Thyroid gland (tissue), 4 donors: ENCODE results near the gene SDR42E2. TPM values are rescaled to one million over a fixed set of nuclear protein-coding genes. Genes with fewer than 3 reads are reported as not detected.

ENCODE experiments used
- DNase-seq, 2 donors: peaks; one replicate each; pipeline ENCODE4 v3.0.0-alpha.2; 2019
- H3K27ac ChIP-seq, 3 donors: fragments of 200-600 bp; sonication (generic); 1 replicate in 2 of 3; 2 replicates in 1 of 3; pipeline ENCODE4 v1.5.1; 2016 to 2019; ENCODE audit warnings: mild to moderate bottlenecking in 1 of 3, moderate library complexity in 1 of 3
- H3K27me3 ChIP-seq: fragments of 200-600 bp; sonication (generic); one replicate; pipeline ENCODE4 v1.5.1; 2019
- H3K36me3 ChIP-seq, 2 donors: fragments of 200-600 bp; sonication (generic); one replicate each; pipeline ENCODE4 v1.5.1; 2016 to 2019
- H3K4me1 ChIP-seq, 2 donors: fragments of 200-600 bp; sonication (generic); one replicate each; pipeline ENCODE4 v1.5.1; 2017 to 2019
- H3K4me3 ChIP-seq, 3 donors: fragments of 200-600 bp; sonication (generic); replicated peaks in 1 of 3; 1 replicate in 2 of 3; 2 replicates in 1 of 3; pipeline ENCODE4 v1.5.1; 2016; ENCODE audit warnings: mild to moderate bottlenecking in 1 of 3
- H3K9me3 ChIP-seq: fragments of 200-600 bp; sonication (generic); one replicate; pipeline ENCODE4 v1.5.1; 2017
- POLR2A ChIP-seq, 2 donors: fragments of 450-650 bp; IDR thresholded peaks; one replicate each; pipeline ENCODE4 v1.6.1; 2017; ENCODE audit warnings: antibody characterized with exemption in 2 of 2, mild to moderate bottlenecking in 2 of 2, moderate library complexity in 1 of 2
- WGBS, 2 donors: methylation state at CpG; one replicate each; pipeline ENCODE4 v1.1.5; 2017; 5-methylcytosine and 5-hydroxymethylcytosine counted together
- intact Hi-C: fragments of 100-400 bp; cut with DNase I; formaldehyde crosslinking; loops from one replicate; pipeline ENCODE4 v1.15.1; 2023
- total RNA-seq, 4 donors: library from RNA; depleted of rRNA; stranded (reverse); fragments of >200 nt; gene quantifications; one replicate each; pipeline ENCODE4 v1.2.3, GENCODE V29; 2016
- TF ChIP-seq, protein P1 (sequence below), 6 experiments: fragments of 200-600 bp in 3 of 6; fragments of 450-650 bp in 3 of 6; sonication (generic) in 3 of 6; IDR thresholded peaks; one replicate each; pipeline ENCODE4 v1.5.1; 2016 to 2019; ENCODE audit warnings: antibody characterized with exemption in 6 of 6, mild to moderate bottlenecking in 2 of 6, inconsistent platforms in 1 of 6, moderate library complexity in 1 of 6

Gene SDR42E2
- total RNA-seq, 4 donors from 2014 or later: not detected

DNA sequence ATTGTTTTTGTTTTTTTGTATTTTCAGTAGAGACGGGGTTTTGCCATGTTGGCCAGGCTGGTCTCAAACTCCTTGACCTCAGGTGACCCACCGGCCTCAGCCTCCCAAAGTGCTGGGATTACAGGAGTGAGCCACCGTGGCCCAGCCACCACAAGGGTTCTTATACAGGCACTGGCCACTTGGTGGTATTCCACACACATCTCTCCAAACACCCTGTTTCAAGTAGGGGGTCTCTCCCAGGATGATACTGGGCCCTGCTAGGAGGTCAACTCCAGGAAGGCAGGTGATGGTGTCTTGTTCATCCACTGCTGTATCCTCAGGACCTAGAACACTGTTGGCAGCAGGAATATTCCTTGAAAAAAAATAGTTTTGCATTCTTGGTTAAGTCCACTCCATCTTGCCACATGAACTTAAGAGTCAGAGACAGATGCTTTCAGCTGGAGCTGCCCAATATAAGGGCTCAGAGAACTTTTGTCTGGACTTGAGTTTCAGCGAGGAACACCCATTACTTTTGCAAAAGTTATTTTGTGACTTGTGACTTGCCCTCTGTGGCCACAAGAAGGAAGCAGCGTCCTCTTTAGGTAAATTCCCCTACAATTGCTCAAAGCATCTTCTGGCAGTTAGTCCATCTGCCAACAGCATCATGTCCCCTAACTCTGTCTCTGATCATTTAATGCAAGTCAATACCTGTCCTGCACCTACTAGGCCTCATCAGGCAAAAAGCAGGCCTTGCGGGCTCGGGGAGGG, 36.4 kb downstream of the SDR42E2 start:
- peaks cover 0 to 13% of the 10 kb centered on the region in 2 donors for H3K4me1 ChIP-seq
- intact Hi-C loops: no loop called here
- DNase-seq: no peak
- H3K9me3 ChIP-seq: no peaks in the 10 kb centered on the region
- no peaks in the 10 kb centered on the region for H3K36me3 ChIP-seq
- no peaks in the 10 kb centered on the region for H3K27me3 ChIP-seq
- peak overlapping the region in 2 of 3 donors; percentile 61 to 82 for H3K27ac ChIP-seq
- no peak overlapping the region for H3K4me3 ChIP-seq
- 72 to 77% methylated on average over 7 of the region's 7 CpGs for WGBS, 2 donors
- TF ChIP-seq, protein P1, sequence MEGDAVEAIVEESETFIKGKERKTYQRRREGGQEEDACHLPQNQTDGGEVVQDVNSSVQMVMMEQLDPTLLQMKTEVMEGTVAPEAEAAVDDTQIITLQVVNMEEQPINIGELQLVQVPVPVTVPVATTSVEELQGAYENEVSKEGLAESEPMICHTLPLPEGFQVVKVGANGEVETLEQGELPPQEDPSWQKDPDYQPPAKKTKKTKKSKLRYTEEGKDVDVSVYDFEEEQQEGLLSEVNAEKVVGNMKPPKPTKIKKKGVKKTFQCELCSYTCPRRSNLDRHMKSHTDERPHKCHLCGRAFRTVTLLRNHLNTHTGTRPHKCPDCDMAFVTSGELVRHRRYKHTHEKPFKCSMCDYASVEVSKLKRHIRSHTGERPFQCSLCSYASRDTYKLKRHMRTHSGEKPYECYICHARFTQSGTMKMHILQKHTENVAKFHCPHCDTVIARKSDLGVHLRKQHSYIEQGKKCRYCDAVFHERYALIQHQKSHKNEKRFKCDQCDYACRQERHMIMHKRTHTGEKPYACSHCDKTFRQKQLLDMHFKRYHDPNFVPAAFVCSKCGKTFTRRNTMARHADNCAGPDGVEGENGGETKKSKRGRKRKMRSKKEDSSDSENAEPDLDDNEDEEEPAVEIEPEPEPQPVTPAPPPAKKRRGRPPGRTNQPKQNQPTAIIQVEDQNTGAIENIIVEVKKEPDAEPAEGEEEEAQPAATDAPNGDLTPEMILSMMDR (IDR thresholded peaks at IDR 0.05): no peak
- no peak for TF ChIP-seq POLR2A (IDR thresholded peaks at IDR 0.05)

DNA sequence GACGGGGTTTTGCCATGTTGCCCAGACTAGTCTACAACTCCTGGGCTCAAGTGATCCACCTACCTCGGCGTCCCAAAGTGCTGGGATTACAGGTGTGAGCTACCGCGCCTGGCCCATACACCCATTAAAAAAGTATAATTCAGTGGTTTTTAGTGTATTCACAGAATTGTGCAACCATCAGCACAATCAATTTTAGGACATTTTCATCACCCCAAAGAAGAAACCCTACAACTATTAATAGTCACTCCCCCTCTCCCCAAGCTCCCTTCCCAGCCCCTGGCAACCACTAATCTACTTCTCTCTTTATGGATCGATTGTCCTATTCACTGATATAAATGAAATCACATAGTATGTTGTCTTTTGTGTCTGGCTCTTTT, 39.9 kb downstream of the SDR42E2 start:
- no peak for DNase-seq
- 86 to 97% methylated on average over 6 of the region's 6 CpGs for WGBS, 2 donors

DNA sequence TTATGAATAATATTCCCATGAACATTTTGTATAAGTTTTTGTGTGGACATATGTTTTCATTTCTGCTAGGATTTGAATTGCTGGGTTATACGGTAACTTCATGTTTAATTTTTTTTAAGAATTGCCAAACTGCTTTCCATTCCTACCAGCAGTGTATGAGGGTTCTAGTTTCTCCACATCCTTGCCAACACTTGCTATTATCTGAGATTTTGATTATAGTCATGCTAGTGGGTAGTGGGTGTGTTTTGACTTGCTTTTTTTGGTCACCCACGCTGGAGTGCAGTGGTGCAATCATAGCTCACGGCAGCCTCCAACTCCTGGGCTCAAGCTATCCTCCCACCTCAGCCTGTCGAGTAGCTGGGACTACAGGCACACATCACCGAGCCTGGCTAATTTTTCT, 40.8 kb downstream of the SDR42E2 start:
- Histone ChIP-seq H3K4me1 (peaks cover 11 to 27% of the 10 kb centered on the region in 2 donors), H3K36me3 (no peaks in the 10 kb centered on the region), H3K9me3 (no peaks in the 10 kb centered on the region), H3K27ac (no peak overlapping the region), H3K27me3 (no peaks in the 10 kb centered on the region), H3K4me3 (no peak overlapping the region)
- WGBS, 2 donors: 82 to 88% methylated on average over 5 of the region's 5 CpGs
- no peak for DNase-seq
- intact Hi-C loops: no loop called here
- TF ChIP-seq POLR2A (IDR thresholded peaks at IDR 0.05): no peak
- TF ChIP-seq, protein P1 (IDR thresholded peaks at IDR 0.05): no peak

More for the DNA sequence above, 39.9 kb downstream of the SDR42E2 start:
- intact Hi-C loops: no loop called here
- Histone ChIP-seq H3K27me3 (no peaks in the 10 kb centered on the region), H3K27ac (no peak overlapping the region), H3K36me3 (no peaks in the 10 kb centered on the region), H3K4me1 (peaks cover 2 to 18% of the 10 kb centered on the region in 2 donors), H3K4me3 (no peak overlapping the region), H3K9me3 (no peaks in the 10 kb centered on the region)
- TF ChIP-seq, protein P1 (IDR thresholded peaks at IDR 0.05): no peak
- no peak for TF ChIP-seq POLR2A (IDR thresholded peaks at IDR 0.05)

DNA sequence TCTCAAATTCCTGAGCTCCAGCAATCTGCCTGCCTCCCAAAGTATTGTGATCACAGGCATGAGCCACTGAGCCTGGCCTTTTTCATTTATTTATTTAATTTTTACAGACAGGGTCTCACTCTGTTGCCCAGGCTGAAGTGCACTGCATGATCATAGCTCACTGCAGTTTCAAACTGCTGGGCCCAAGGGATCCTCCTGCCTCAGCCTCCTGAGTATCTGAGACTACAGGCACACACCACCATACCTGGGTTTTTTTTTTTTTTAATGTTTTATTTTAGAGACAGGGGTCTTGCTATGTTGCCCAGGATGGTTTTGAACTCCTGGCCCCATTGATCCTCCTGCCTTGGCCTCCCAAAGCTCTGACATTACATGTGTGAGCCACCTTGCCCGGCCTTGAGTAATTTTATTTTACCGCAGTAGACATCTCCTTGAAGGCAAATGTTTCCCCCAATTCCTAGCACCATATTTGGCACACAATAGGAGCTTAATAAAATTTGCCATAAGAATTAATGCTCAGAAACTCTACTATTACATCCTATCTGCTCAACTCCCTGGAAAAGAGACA, 41.9 kb downstream of the SDR42E2 start:
- TF ChIP-seq, protein P1 (IDR thresholded peaks at IDR 0.05): no peak
- TF ChIP-seq POLR2A (IDR thresholded peaks at IDR 0.05): no peak
- H3K9me3 ChIP-seq: no peaks in the 10 kb centered on the region
- peaks cover 11 to 34% of the 10 kb centered on the region in 2 donors for H3K4me1 ChIP-seq
- DNase-seq: no peak
- no peaks in the 10 kb centered on the region for H3K27me3 ChIP-seq
- no peaks in the 10 kb centered on the region for H3K36me3 ChIP-seq
- H3K4me3 ChIP-seq: no peak overlapping the region
- H3K27ac ChIP-seq: no peak overlapping the region
- WGBS, 2 donors: 95 to 100% methylated on average over 2 of the region's 2 CpGs
- intact Hi-C loops: no loop called here

DNA sequence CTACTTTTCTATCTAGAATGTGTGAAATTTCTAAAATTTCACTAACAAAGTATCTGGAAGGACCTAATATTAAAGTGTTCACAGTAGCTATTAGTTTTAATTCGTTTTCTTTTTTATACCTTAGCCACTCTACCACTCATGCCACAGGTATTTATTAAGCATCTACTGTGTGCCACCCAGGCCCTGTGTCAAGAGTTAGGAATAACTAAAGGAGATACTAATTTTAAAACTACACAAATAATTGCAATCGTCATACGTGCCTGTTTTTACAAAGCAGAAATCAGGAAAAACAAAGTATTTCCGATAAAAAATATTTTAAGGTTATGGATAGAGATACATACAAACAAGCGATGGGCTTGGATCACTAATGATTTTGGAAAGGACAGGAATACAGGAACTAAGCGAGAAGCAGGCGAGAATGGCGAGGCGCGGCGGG, 43.3 kb downstream of the SDR42E2 start:
- Histone ChIP-seq H3K9me3 (no peaks in the 10 kb centered on the region), H3K4me3 (peak overlapping the region in 2 of 3 donors; percentile 9 to 81), H3K27ac (peak overlapping the region; percentile 64 to 89 (median 88)), H3K27me3 (no peaks in the 10 kb centered on the region), H3K36me3 (no peaks in the 10 kb centered on the region), H3K4me1 (peaks cover 11 to 37% of the 10 kb centered on the region in 2 donors)
- WGBS, 2 donors: 9 to 10% methylated on average over 11 of the region's 11 CpGs
- TF ChIP-seq, protein P1 (IDR thresholded peaks at IDR 0.05): no peak
- no peak for TF ChIP-seq POLR2A (IDR thresholded peaks at IDR 0.05)
- intact Hi-C loops: loop anchor here (5.0 kb wide), 1 partner anchor 92 kb away; the partner anchor contains the start of gene POLR3E
- DNase-seq: no peak
